Measurements from ENCODE around the gene CLDN9.
A peak's percentile ranks its signal among the peaks of the same experiment; 100 is the strongest.

CLDN9 gene

DNA sequence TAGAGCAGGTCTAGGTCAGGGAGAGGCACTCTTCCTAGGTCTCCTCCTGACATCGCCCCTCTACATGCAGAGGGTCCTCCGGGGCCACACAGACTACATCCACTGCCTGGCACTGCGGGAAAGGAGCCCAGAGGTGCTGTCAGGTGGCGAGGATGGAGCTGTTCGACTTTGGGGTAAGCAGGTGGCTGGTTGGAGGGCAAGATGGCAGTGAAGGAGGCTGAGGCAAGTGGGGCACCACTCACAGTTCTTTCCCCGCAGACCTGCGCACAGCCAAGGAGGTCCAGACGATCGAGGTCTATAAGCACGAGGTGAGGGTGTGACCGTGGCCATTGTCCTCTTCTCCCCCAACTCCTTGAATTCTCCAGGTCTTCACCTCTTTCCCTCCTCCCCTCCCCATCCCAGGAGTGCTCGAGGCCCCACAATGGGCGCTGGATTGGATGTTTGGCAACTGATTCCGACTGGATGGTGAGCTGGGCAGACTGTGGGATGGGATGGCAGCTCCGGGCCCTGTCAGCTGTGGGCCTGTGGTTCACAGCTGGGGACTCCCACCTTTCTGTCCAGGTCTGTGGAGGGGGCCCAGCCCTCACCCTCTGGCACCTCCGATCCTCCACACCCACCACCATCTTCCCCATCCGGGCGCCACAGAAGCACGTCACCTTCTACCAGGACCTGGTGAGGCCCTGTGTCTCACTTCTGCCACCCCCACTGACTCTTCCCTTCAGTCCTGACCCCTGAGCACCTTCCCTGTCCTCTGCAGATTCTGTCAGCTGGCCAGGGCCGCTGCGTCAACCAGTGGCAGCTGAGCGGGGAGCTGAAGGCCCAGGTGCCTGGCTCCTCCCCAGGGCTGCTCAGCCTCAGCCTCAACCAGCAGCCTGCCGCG is 14.1 kb downstream of the CLDN9 start:
- no peak overlapping the region for H3K27ac Mint-ChIP-seq (ENCODE audit: low read depth)
- ATAC-seq (replicated peaks; ENCODE audit: extremely low read depth, poor library complexity, severe bottlenecking) = no peak
- H3K27me3 Mint-ChIP-seq = peaks cover 33% of the 10 kb centered on the region
- no peak for DNase-seq (ENCODE audit: low spot score in 2 of 2)
- H3K4me3 Mint-ChIP-seq = no peak overlapping the region
- H3K36me3 Mint-ChIP-seq (ENCODE audit: insufficient read depth) = peaks cover 18% of the 10 kb centered on the region
- H3K9me3 Mint-ChIP-seq = no peaks in the 10 kb centered on the region
- H3K4me1 Mint-ChIP-seq = peaks cover 41% of the 10 kb centered on the region

- H3K9me3 Mint-ChIP-seq = no peaks in the 10 kb centered on the region
- ATAC-seq (replicated peaks; ENCODE audit: extremely low read depth, poor library complexity, severe bottlenecking) (no peak), DNase-seq (ENCODE audit: low spot score in 2 of 2) (no peak)
- H3K27me3 Mint-ChIP-seq = peaks cover 39% of the 10 kb centered on the region
- no peak overlapping the region for H3K27ac Mint-ChIP-seq (ENCODE audit: low read depth)
- peaks cover 36% of the 10 kb centered on the region for H3K4me1 Mint-ChIP-seq
- peaks cover 18% of the 10 kb centered on the region for H3K36me3 Mint-ChIP-seq (ENCODE audit: insufficient read depth)
- H3K4me3 Mint-ChIP-seq = no peak overlapping the region
Observed at GRCh38 chr16:3027489-3027795, 14.7 kb downstream of the CLDN9 start.

GRCh38 chr16:3027983-3028715 is 15.4 kb downstream of the CLDN9 start:
- peaks cover 18% of the 10 kb centered on the region for H3K36me3 Mint-ChIP-seq (ENCODE audit: insufficient read depth)
- H3K27ac Mint-ChIP-seq (ENCODE audit: low read depth) = no peak overlapping the region
- DNase-seq (ENCODE audit: low spot score in 2 of 2) (peak; percentile 66 to 76), ATAC-seq (replicated peaks; ENCODE audit: extremely low read depth, poor library complexity, severe bottlenecking) (peak; percentile 17)
- H3K9me3 Mint-ChIP-seq = no peaks in the 10 kb centered on the region
- H3K27me3 Mint-ChIP-seq = peaks cover 46% of the 10 kb centered on the region
- H3K4me1 Mint-ChIP-seq = peaks cover 35% of the 10 kb centered on the region
- H3K4me3 Mint-ChIP-seq = peak overlapping the region; percentile 42

GRCh38 chr16:3028716-3029319 is 16.1 kb downstream of the CLDN9 start:
- ATAC-seq (replicated peaks; ENCODE audit: extremely low read depth, poor library complexity, severe bottlenecking) (no peak), DNase-seq (ENCODE audit: low spot score in 2 of 2) (no peak)
- H3K36me3 Mint-ChIP-seq (ENCODE audit: insufficient read depth) = peaks cover 18% of the 10 kb centered on the region
- peak overlapping the region; percentile 20 for H3K4me3 Mint-ChIP-seq
- H3K4me1 Mint-ChIP-seq = peaks cover 33% of the 10 kb centered on the region
- no peaks in the 10 kb centered on the region for H3K9me3 Mint-ChIP-seq
- H3K27me3 Mint-ChIP-seq = peaks cover 53% of the 10 kb centered on the region
- H3K27ac Mint-ChIP-seq (ENCODE audit: low read depth) = no peak overlapping the region

DNA sequence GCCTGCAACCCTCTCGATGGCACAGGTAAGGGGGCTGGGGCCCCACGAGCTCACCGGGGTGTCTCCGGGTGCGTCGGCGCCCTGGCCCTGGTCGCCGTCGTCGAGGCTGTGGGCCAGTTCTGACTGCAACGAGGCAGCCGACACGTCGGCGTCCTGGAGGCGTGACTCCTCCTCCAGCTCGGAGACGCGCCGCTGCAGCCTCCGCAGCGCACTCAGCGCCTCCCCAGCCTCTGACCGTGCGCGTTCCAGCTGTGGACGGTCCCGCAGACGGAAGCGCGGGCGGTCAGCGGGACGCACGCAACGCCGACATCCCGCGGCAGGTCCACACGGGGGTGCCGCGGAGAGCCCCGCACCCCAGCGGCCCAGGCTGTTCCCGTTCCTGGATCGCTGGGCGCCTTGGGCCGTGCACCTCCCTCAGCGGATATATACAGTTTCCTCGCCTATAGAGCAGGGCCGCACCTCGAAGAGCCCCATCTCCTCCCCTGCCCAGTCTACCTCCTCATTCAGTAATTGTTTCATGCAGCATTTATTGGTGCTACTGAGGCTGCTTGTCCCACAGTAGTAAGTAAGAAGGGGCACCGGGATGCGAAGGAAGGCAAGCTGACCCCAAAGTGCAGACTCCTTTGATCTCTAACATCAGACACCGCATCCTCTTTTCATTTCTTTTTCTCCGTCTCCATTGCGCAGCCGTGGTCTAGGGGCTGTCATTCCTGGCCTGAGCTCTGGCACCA is 16.9 kb downstream of the CLDN9 start:
- peak; percentile 16 for ATAC-seq (replicated peaks; ENCODE audit: extremely low read depth, poor library complexity, severe bottlenecking)
- Mint-ChIP-seq H3K27ac (ENCODE audit: low read depth) (no peak overlapping the region), H3K4me3 (peak overlapping the region; percentile 48), H3K27me3 (peaks cover 61% of the 10 kb centered on the region), H3K4me1 (peaks cover 26% of the 10 kb centered on the region), H3K36me3 (ENCODE audit: insufficient read depth) (peaks cover 12% of the 10 kb centered on the region), H3K9me3 (no peaks in the 10 kb centered on the region)
- no peak for DNase-seq (ENCODE audit: low spot score in 2 of 2)

DNA sequence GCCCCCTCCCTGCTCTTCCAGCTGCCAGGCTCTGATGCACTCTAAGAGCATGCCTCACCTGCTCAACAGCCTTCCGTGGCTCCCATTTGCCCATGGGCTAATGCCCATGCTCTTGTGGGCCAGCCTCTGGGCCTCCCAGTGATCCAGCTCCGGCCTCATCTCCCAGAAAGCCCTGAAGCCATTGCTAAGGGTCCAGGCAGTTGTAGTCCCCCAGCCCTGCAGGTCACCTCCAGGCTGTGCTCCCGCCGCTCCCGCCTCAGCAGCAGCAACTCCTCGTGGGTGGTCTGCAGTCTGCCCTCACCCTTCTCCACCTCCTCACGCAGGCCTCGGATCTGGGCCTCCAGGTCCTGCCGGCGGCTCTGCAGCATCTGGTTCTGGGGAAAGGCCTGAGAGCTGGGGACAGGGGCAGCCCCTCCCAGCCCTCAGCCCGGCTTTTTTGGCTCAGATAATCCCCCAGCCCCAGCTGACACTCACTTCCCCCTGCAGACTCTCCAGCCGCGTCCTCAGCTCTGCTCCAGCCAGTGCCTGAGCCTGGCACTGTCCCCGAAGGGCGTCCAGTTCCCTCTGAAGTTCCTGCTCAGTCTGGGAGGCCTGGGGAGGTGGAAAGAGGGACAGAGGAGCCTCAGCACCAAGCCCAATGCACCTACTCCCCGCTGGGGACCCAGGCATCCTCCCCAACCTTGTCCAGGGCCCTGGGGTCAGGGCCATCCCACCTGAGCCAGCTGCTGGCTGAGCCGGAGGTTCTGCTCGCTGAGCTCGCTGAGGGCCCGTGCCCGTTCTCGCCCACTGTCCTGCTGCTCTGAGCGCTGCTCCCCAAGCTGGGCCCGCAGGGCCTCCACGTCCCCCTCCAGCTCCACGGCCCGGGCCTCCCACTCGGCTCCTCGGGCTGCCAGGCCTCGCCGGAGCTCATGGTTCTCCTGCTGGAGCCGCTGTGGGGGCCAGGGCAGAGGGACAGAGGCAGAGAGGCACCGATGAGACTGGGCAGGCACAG is 17.8 kb downstream of the CLDN9 start:
- Mint-ChIP-seq H3K9me3 (no peaks in the 10 kb centered on the region), H3K36me3 (ENCODE audit: insufficient read depth) (peaks cover 12% of the 10 kb centered on the region), H3K27ac (ENCODE audit: low read depth) (no peak overlapping the region), H3K4me3 (peak overlapping the region; percentile 48), H3K27me3 (peaks cover 70% of the 10 kb centered on the region), H3K4me1 (peaks cover 27% of the 10 kb centered on the region)
- ATAC-seq (replicated peaks; ENCODE audit: extremely low read depth, poor library complexity, severe bottlenecking) = no peak
- DNase-seq (ENCODE audit: low spot score in 2 of 2) = no peak

DNA sequence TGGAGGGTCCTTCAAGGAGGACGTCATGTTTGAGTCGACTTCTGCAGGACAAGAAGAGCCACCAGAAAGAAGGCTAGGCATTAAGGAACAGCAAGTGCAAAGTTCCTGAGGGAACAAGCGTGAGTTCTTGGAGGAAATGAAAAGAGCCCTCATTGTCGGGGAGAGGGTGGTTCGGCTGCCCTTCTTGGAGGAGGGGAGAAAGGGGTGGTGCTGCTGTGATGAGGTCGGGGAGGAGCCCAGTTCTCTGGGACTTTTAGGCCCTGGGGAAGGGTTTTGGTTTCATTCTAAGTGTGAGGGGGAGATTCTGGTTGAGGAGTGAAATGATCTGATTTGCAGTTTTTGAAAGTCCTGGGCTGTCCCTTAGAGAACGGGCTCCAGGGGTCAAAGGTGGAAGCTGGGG is 19.9 kb downstream of the CLDN9 start:
- peaks cover 9% of the 10 kb centered on the region for H3K36me3 Mint-ChIP-seq (ENCODE audit: insufficient read depth)
- no peak for DNase-seq (ENCODE audit: low spot score in 2 of 2)
- H3K27ac Mint-ChIP-seq (ENCODE audit: low read depth) = no peak overlapping the region
- H3K4me3 Mint-ChIP-seq = no peak overlapping the region
- peaks cover 37% of the 10 kb centered on the region for H3K4me1 Mint-ChIP-seq
- peaks cover 86% of the 10 kb centered on the region for H3K27me3 Mint-ChIP-seq
- no peak for ATAC-seq (replicated peaks; ENCODE audit: extremely low read depth, poor library complexity, severe bottlenecking)
- H3K9me3 Mint-ChIP-seq = no peaks in the 10 kb centered on the region

DNA sequence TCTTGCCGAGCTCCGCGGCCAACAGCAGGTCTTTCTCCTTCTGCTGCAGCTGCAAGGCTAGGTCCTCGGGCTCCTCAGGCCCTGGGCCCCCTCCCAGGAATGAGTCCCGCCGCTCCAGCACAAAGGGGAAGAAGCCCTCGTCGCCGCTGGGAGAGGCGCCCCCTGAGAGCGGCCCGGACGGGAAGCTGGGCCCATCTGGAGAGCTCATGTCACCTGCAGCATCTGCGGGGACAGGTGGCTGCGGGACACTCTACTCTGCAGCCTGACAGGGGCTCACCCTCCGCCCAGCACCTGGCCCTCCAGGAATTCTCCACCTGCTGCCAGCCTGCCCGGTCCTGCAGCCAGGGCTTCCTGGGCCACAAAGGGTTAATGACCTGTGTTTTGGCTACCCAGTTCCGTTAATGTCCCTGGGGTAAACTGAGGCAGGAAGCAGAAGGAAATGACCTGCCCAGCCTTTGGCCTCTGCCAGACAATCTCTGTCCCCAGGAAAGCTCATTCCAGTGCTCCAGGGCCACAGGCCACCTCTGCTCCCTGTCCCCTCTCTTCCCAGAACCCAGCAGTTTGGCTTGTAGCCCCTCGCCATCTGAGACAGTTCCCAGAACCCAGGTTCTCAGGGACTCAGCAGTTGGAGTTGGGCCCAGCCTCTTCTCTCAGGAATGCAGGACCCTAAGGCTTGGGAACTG is 22.7 kb downstream of the CLDN9 start:
- ATAC-seq (replicated peaks; ENCODE audit: extremely low read depth, poor library complexity, severe bottlenecking) = no peak
- no peak for DNase-seq (ENCODE audit: low spot score in 2 of 2)
- Mint-ChIP-seq H3K4me1 (peaks cover 19% of the 10 kb centered on the region), H3K9me3 (no peaks in the 10 kb centered on the region), H3K4me3 (peak overlapping the region; percentile 36), H3K27ac (ENCODE audit: low read depth) (no peak overlapping the region), H3K36me3 (ENCODE audit: insufficient read depth) (peaks cover 3% of the 10 kb centered on the region), H3K27me3 (peaks cover 94% of the 10 kb centered on the region)

GRCh38 chr16:3035972-3036725 is 23.4 kb downstream of the CLDN9 start:
- Mint-ChIP-seq H3K36me3 (ENCODE audit: insufficient read depth) (peaks cover 3% of the 10 kb centered on the region), H3K4me1 (peaks cover 19% of the 10 kb centered on the region), H3K27ac (ENCODE audit: low read depth) (no peak overlapping the region), H3K4me3 (peak overlapping the region; percentile 36), H3K9me3 (no peaks in the 10 kb centered on the region), H3K27me3 (peaks cover 90% of the 10 kb centered on the region)
- no peak for DNase-seq (ENCODE audit: low spot score in 2 of 2)
- no peak for ATAC-seq (replicated peaks; ENCODE audit: extremely low read depth, poor library complexity, severe bottlenecking)

DNA sequence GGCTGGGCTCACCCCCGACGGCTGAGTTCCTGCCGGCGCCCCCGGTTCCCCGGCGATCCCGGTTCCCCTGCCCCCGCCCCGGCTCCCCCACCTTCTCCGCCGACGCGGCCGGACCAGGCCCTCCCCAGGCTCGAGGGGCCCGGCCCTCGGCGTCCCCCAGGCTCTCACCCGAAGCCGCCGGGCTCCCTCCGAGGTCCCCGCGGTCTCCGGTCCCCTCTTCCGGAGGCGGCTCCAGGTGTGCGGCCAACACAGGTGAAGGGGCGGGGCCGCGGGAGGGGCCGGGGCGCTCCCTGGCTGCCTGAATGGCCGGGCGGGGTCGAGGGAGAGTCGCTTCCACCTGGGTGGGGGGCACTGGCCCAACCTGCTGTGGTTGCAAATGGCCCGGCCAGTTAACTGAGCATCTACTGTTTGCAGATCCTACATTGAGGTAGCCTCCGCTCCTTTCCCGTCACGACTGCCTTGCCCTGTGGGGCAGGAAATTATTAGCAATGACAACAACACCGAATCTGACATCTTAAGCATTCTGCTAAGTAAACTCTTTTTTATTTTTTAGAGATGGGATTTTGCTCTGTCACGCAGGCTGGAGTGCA is 24.1 kb downstream of the CLDN9 start, which contains the start of gene BICDL2:
TSS of gene BICDL2 (minus strand) at position 219 of the 590 bp plus-strand sequence. CDS start 1,448 bp downstream, outside the sequence.
- peaks cover 19% of the 10 kb centered on the region for H3K4me1 Mint-ChIP-seq
- H3K27ac Mint-ChIP-seq (ENCODE audit: low read depth) = no peak within 1 kb of the TSS
- H3K4me3 Mint-ChIP-seq = peak within 1 kb of the TSS; percentile 68
- no peak for ATAC-seq (replicated peaks; ENCODE audit: extremely low read depth, poor library complexity, severe bottlenecking)
- peaks cover 1% of the 10 kb centered on the region for H3K36me3 Mint-ChIP-seq (ENCODE audit: insufficient read depth)
- H3K27me3 Mint-ChIP-seq = peaks cover 84% of the 10 kb centered on the region
- H3K9me3 Mint-ChIP-seq = no peaks in the 10 kb centered on the region
- no peak for DNase-seq (ENCODE audit: low spot score in 2 of 2)

Data from central memory CD8-positive, alpha-beta T cell (primary cell).